ENCODE measurements around the gene C7orf57. TPM values are rescaled to one million over a fixed set of nuclear protein-coding genes. Genes with fewer than 3 reads are reported as not detected.
A peak's percentile ranks its signal among the peaks of the same experiment; 100 is the strongest.

C7orf57 gene
- total and polyA plus RNA-seq, 2 donors (not counting 1 experiment from before 2014, with no cell fraction given), result not detected

DNA sequence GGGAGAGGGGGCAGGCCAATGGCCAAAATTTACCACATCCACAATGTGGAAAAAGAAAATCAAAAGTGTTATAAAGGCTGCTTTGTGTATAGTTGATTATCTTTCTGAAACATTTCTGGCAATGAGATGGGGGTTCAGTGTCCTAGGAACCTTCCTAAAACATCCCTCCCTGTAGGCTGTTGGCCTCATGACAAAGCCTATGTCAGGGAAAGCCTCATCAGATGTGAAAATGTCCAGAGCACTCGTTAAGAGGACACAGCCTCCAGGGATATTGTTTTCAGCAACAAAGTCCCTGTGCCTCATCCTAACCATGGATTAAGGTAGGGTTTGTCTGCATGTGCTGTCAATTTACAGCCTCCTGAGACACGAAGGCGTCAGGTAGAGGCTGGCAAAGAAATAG lies 23.4 kb upstream of the C7orf57 start:
- POLR2A ChIA-PET, result no interaction called here
- Mint-ChIP-seq H3K4me1 (peaks cover 7% of the 10 kb centered on the region), H3K27me3 (peaks cover 16% of the 10 kb centered on the region), H3K27ac (no peak overlapping the region), H3K9me3 (ENCODE audit: insufficient read depth) (no peaks in the 10 kb centered on the region), H3K4me3 (no peak overlapping the region)
- no peaks in the 10 kb centered on the region for H3K4me1 ChIP-seq (ENCODE audit: control insufficient read depth in 2 of 2, insufficient read depth in 2 of 2, low read length in 2 of 2)
- H3K9me3 ChIP-seq (ENCODE audit: control extremely low read depth in 1 of 3, control insufficient read depth in 2 of 3, insufficient read depth in 1 of 3, low read length in 2 of 3), result no peaks in the 10 kb centered on the region
- 100% methylated on average over 3 of the region's 3 CpGs for WGBS (ENCODE audit: insufficient coverage)
- ATAC-seq (ENCODE audit: low read depth) (no peak), DNase-seq (no peak)
- no peak overlapping the region for H3K4me3 ChIP-seq (ENCODE audit: control extremely low read depth in 1 of 5, extremely low read depth in 1 of 5, insufficient read depth in 1 of 5, low read depth in 2 of 5, low read length in 4 of 5)
- H3K27ac ChIP-seq (ENCODE audit: low read length in 2 of 2), result no peak overlapping the region
- CTCF ChIA-PET, result no interaction called here
- peak overlapping the region; percentile 4 for H3K4me2 ChIP-seq (replicated peaks; ENCODE audit: low read depth, low read length, poor library complexity, severe bottlenecking)
- H3K27me3 ChIP-seq (replicated peaks in 1 of 4; ENCODE audit: control extremely low read depth in 1 of 4, control insufficient read depth in 3 of 4, insufficient read depth in 4 of 4, low read length in 3 of 4), result peaks cover 0 to 10% (median 0%) of the 10 kb centered on the region in 4 experiments
- H2AFZ ChIP-seq (ENCODE audit: insufficient read depth, low read depth, low read length, poor library complexity, severe bottlenecking), result no peak overlapping the region
- TF ChIP-seq EZH2 (IDR thresholded peaks at IDR 0.05; ENCODE audit: borderline replicate concordance, insufficient read depth, low read depth, low read length, poor library complexity, severe bottlenecking), result no peak
- TF ChIP-seq CTCF (IDR thresholded peaks at IDR 0.05), result no peak
- intact Hi-C loops (cut with micrococcal nuclease), result no loop called here
- H3K36me3 ChIP-seq (replicated peaks in 1 of 2; ENCODE audit: control extremely low read depth in 1 of 2, control insufficient read depth in 1 of 2, extremely low read depth in 1 of 2, insufficient read depth in 2 of 2, low read length in 1 of 2), result no peaks in the 10 kb centered on the region
- no peaks in the 10 kb centered on the region for H4K20me1 ChIP-seq (ENCODE audit: control insufficient read depth, insufficient read depth, low read length, poor library complexity, severe bottlenecking)
- H3K9ac ChIP-seq (ENCODE audit: low read length), result no peak overlapping the region
- no peaks in the 10 kb centered on the region for H3K79me2 ChIP-seq (ENCODE audit: control insufficient read depth, insufficient read depth, low read length)

DNA sequence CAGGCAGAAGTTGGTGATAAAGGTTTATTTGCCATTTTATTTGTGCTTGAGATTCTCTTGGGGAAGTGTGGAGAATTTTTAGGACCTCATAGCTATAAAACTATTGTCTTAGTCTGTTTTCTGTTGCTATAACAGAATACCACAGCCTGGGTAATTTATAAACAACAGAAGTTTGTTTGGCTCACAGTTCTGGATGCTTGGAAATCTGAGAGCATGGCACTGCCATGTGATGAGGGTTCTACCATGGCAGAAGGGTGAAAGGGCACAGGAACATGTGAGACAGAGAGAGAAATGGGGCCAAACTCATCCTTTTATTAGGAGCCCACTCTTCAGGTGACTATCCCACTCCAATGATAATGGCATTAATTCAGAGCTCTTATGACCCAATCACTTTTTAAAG lies 18.7 kb upstream of the C7orf57 start:
- peaks cover 3% of the 10 kb centered on the region for H3K4me1 Mint-ChIP-seq
- H3K27ac Mint-ChIP-seq, result no peak overlapping the region
- Histone ChIP-seq H3K79me2 (ENCODE audit: control insufficient read depth, insufficient read depth, low read length) (no peaks in the 10 kb centered on the region), H3K27me3 (replicated peaks in 1 of 4; ENCODE audit: control extremely low read depth in 1 of 4, control insufficient read depth in 3 of 4, insufficient read depth in 4 of 4, low read length in 3 of 4) (peaks cover 0 to 17% (median 7%) of the 10 kb centered on the region in 4 experiments), H3K27ac (ENCODE audit: low read length in 2 of 2) (no peak overlapping the region), H3K9ac (ENCODE audit: low read length) (no peak overlapping the region), H3K4me3 (ENCODE audit: control extremely low read depth in 1 of 5, extremely low read depth in 1 of 5, insufficient read depth in 1 of 5, low read depth in 2 of 5, low read length in 4 of 5) (no peak overlapping the region), H3K36me3 (replicated peaks in 1 of 2; ENCODE audit: control extremely low read depth in 1 of 2, control insufficient read depth in 1 of 2, extremely low read depth in 1 of 2, insufficient read depth in 2 of 2, low read length in 1 of 2) (no peaks in the 10 kb centered on the region), H3K4me1 (ENCODE audit: control insufficient read depth in 2 of 2, insufficient read depth in 2 of 2, low read length in 2 of 2) (no peaks in the 10 kb centered on the region), H3K9me3 (ENCODE audit: control extremely low read depth in 1 of 3, control insufficient read depth in 2 of 3, insufficient read depth in 1 of 3, low read length in 2 of 3) (peaks cover 0 to 3% (median 0%) of the 10 kb centered on the region in 3 donors), H4K20me1 (ENCODE audit: control insufficient read depth, insufficient read depth, low read length, poor library complexity, severe bottlenecking) (no peaks in the 10 kb centered on the region), H3K4me2 (replicated peaks; ENCODE audit: low read depth, low read length, poor library complexity, severe bottlenecking) (no peak overlapping the region), H2AFZ (ENCODE audit: insufficient read depth, low read depth, low read length, poor library complexity, severe bottlenecking) (no peak overlapping the region)
- ChIA-PET CTCF (no interaction called here), POLR2A (no interaction called here)
- ATAC-seq (ENCODE audit: low read depth), result no peak
- H3K9me3 Mint-ChIP-seq (ENCODE audit: insufficient read depth), result no peaks in the 10 kb centered on the region
- peaks cover 44% of the 10 kb centered on the region for H3K27me3 Mint-ChIP-seq
- H3K4me3 Mint-ChIP-seq, result no peak overlapping the region
- no peak for DNase-seq
- TF ChIP-seq CTCF (IDR thresholded peaks at IDR 0.05) (no peak), EZH2 (IDR thresholded peaks at IDR 0.05; ENCODE audit: borderline replicate concordance, insufficient read depth, low read depth, low read length, poor library complexity, severe bottlenecking) (no peak)
- intact Hi-C loops (cut with micrococcal nuclease), result no loop called here
